HEK293T (cell line): ENCODE measurements around the gene ANKRD29.
"Not testable (repeated sequence)": the region's sequence is repeated elsewhere in the genome, so short reads cannot be mapped to it uniquely, and the experiment has no call there.

Experiments
- ARNT ChIP-seq: fragments of 450-650 bp; IDR thresholded peaks from 2 replicates; pipeline ENCODE4 v1.6.1; 2017; ENCODE audit warnings: mild to moderate bottlenecking
- BHLHE40 ChIP-seq: fragments of 450-650 bp; IDR thresholded peaks from 2 replicates; pipeline ENCODE4 v1.6.1; 2016; ENCODE audit warnings: mild to moderate bottlenecking, moderate library complexity, borderline replicate concordance
- ELF4 ChIP-seq: fragments of 450-650 bp; IDR thresholded peaks from 2 replicates; pipeline ENCODE4 v1.6.1; 2017; ENCODE audit warnings: antibody characterized with exemption
- FOXA1 ChIP-seq: fragments of 450-650 bp; IDR thresholded peaks from 2 replicates; pipeline ENCODE4 v1.6.1; 2016; ENCODE audit warnings: mild to moderate bottlenecking
- FOXM1 ChIP-seq: fragments of 450-650 bp; IDR thresholded peaks from 2 replicates; pipeline ENCODE4 v1.6.1; 2017; ENCODE audit warnings: mild to moderate bottlenecking, borderline replicate concordance
- NFRKB ChIP-seq: fragments of 450-650 bp; IDR thresholded peaks from 2 replicates; pipeline ENCODE4 v1.6.1; 2016; ENCODE audit warnings: mild to moderate bottlenecking, moderate library complexity
- ZNF384 ChIP-seq: fragments of 450-650 bp; IDR thresholded peaks from 2 replicates; pipeline ENCODE4 v1.6.1; 2016

DNA sequence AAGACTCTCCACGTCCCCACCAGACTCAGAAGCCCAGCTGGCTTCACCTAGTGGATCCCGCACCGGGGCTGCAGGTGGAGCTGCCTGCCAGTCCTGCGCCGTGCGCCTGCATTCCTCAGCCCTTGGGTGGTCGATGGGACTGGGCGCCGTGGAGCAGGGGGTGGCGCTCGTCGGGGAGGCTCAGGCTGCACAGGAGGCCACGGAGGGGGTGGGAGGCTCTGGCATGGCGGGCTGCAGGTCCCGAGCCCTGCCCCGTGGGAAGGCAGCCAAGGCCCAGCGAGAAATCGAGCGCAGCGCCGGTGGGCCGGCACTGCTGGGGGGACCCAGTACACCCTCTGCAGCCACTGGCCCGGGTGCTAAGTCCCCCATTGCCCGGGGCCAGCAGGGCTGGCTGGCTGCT is 85.2 kb downstream of the ANKRD29 start:
- TF ChIP-seq ZNF384, ELF4, ARNT, BHLHE40, FOXM1, FOXA1, NFRKB: not testable (repeated sequence)
